Stimulated activated CD4-positive, alpha-beta T cell treated with anti-CD3 and anti-CD28 coated beads, Interleukin-4, amount 100 ng/mL, for 48 hours (primary cell): ENCODE data around the gene IMMP2L.
"Not testable (repeated sequence)": the region's sequence is repeated elsewhere in the genome, so short reads cannot be mapped to it uniquely, and the experiment has no call there.

Source experiments
- DNase-seq, 2 donors: peaks; one replicate each; pipeline ENCODE4 v3.0.0-alpha.2; 2020; ENCODE audit warnings: low read depth in 2 of 2

IMMP2L gene

GRCh38 chr7:111460695-111461094 lies 101.6 kb downstream of the IMMP2L start:
- DNase-seq: no peak

GRCh38 chr7:111459757-111460280 lies 102.5 kb downstream of the IMMP2L start:
- no peak for DNase-seq

DNA sequence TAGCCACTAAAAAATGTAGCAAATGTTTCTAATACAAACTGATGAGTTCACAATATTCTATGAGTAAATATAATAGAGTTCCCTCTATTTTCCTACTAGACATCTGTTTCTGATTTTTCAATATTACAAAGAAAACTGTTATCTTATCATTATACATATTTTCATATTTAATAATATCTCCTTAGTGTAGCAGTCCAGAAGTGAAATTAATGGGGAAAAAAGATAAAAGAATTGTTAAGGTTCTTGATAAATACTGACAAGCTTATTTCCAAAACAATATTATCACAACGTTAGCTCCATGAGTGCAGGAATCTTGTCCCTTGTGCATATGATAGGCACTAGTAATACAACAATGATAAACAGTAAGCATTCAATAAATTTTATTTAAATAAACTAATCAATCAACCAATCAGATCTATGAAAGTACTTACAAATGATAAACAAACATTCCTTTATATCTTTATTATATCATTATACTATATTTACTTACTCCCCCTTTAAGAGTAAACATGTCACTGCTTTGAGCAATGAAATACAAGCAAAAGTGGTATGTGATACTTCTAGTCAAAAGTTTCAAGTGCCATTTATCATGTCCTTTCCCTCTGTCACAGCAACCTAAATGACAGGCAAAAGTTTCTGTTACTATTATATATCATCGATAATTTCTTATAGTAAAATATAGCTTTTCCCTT lies 103.1 kb downstream of the IMMP2L start:
- no peak for DNase-seq

DNA sequence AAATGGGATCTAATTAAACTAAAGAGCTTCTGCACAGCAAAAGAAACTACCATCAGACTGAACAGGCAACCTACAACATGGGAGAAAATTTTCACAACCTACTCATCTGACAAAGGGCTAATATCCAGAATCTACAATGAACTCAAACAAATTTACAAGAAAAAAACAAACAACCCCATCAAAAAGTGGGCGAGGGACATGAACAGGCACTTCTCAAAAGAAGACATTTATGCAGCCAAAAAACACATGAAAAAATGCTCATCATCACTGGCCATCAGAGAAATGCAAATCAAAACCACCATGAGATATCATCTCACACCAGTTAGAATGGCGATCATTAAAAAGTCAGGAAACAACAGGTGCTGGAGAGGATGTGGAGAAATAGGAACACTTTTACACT lies 111.6 kb downstream of the IMMP2L start:
- DNase-seq: not testable (repeated sequence)

DNA sequence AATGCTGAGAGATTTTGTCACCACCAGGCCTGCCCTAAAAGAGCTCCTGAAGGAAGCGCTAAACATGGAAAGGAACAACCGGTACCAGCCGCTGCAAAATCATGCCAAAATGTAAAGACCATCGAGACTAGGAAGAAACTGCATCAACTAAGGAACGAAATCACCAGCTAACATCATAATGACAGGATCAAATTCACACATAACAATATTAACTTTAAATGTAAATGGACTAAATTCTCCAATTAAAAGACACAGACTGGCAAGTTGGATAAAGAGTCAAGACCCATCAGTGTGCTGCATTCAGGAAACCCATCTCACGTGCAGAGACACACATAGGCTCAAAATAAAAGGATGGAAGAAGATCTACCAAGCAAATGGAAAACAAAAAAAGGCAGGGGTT lies 114.8 kb downstream of the IMMP2L start:
- not testable (repeated sequence) for DNase-seq

DNA sequence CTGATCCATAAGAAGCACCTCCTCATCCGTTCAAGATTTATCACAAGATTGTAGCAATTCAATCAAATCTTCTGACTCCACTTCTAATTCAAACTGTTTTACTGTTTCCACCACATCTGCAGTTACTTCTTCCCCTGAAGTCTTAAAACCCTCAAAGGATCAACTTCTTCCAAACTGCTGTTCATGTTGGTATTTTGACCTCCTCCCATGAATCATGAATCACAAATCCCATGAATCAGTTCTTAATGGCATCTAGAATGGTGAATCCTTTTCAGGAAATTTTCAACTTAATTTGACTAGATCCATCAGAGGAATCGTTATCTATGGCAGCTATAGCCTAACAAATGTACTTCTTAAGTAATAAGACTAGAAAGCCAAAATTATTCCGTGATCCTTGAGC lies 122.3 kb downstream of the IMMP2L start:
- no peak for DNase-seq

DNA sequence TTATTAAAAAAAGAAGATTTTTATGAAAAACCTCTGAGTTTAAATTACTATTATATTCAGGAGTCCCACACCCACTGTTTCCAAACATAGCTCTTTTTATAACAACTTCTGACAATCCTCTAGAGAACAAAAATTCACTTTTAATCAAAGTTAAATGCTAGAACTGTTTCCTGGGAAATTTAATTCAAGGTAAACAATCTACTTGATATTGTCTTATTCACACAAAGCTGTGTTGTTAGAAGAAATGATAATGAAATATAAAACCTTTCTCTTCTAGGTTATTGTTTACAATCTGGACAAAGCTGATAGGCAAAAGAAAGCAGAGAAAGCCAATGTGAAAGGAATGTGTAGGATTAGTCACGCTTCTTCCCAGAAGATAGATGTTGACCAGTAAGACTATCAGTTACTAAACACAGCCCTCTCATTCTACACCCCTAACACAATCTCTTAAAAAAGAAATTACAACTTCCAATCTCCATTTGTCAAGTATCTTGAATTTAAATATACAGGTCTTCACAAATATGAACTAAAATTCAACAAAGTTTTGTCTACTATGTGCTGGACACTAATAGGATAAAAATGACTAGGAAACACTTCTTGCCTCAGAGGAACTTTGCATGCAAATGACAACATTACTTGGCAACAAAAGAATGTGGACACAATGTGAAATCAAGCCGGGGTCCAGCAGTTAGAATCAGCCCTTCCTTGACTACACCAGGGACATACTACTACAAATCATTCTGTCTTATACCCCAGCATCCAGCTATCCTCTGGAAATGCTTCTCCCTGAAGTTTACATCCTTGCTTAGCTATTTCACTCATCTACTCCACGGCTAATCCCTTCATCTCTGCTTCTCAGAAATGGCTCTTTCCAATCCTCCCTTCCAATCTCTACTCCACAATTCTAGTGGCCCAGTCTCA lies 123.7 kb downstream of the IMMP2L start:
- DNase-seq: no peak

- no peak for DNase-seq
Observed at GRCh38 chr7:111437736-111438135, 124.6 kb downstream of the IMMP2L start.

DNA sequence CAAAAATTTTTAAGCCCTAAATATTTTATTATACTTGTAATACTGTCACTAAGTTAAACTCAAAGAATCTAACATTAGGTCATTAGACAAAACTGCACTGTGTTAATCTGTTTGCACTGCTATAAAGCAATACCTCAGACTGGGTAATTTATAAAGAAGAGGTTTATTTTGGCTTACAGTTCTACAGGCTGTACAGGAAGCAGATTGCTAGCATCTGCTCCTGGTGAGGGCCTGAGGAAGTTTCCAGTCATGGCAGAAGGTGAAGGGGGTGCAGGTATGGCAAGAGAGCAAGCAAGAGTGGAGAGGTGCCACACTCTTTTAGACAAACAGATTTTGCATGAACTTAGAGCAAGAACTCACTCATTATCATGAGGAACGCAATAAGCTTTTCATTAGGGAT lies 125.7 kb downstream of the IMMP2L start:
- DNase-seq: no peak

GRCh38 chr7:111433426-111433825 lies 128.9 kb downstream of the IMMP2L start:
- DNase-seq: no peak

- DNase-seq: no peak
Observed at GRCh38 chr7:111429781-111430180, 132.5 kb downstream of the IMMP2L start.

DNA sequence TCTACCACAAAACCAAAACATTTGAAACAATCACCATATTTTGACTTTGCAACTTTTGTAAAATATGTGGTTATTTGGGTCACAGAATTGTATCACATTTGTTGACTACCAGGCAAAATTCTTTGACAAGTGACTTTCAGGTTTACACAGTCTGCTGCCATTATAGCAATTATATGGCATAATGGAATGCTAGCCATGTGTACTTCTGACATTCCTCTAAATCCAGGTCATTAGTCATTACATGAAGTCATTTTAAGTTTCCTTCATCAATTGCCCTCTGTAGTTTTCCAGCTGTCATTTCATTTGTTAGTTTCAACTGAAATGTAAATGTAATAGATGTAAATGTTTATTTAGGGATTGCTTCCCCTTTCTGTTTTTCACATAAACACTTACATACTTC lies 137.5 kb downstream of the IMMP2L start:
- no peak for DNase-seq

GRCh38 chr7:111414374-111414773 lies 147.9 kb downstream of the IMMP2L start:
- DNase-seq: no peak

DNA sequence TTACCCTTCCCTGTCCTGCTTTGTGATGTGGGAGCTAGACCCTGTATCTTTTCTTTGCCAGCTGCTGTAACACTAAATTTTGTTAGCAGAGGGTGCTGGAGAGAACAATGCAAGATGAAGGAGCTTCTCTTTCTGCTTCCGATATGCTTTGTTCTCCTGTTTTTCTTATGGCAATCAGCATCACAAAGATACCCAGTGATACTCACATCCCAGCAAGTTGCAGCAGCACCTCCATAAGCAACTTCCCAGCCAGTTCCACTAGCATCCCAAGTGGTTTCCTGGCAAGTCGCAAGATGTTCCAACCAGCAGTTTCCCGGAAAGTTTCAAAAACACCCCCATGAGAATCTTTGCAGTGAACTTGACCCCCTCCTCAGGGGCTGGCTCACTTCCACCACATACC lies 148.6 kb downstream of the IMMP2L start:
- no peak for DNase-seq

DNA sequence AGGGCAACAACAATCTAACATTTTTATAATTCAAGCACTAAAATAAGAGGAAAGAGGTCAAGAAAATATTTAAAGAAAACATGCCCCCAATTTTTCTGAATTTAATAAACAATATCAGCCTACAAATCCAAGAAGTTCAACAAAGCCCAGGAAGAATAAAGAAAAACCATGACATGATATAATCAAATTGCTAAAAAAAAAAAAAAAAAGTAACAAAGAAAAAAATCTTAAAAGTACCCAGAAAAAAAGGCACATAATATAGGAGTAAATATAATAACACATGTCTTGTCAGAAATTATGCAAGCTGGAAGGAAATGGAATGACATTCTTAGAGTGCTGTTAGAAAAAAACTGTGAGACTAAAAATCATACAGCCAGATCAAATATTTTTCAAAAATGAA lies 151.4 kb downstream of the IMMP2L start:
- DNase-seq: no peak

DNA sequence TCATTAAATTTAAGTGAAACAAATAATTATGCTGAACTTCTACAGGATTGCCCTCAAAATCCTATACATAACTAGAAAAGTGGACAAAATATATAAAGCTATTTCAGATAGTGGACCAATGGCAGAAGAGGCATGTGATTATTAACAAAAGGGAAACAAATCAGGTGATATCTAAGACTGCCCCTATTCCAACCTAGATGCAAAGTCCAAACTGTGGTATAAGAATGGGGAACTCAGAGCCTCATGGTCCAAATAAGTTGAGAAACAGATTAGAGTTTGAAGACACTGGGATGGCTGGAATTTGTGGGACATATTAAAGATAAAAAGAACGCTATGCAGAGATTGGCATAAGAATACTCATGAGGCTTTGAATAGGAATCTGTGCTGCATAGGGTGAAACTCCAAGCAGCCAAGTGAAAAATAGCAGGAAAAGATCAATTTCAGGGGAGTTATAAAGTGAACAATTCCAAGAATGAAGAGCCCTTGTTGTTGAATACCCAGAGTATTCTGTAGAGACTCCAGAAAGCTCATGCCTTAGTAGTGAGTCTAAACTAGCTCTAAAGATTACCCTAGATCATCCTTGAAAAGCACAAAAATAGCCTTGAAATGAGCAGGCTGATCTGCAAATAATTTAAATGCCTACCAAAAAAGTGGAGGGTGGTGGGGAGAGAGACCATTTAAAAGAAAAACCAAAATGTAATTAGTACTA lies 152.4 kb downstream of the IMMP2L start:
- DNase-seq: no peak

DNA sequence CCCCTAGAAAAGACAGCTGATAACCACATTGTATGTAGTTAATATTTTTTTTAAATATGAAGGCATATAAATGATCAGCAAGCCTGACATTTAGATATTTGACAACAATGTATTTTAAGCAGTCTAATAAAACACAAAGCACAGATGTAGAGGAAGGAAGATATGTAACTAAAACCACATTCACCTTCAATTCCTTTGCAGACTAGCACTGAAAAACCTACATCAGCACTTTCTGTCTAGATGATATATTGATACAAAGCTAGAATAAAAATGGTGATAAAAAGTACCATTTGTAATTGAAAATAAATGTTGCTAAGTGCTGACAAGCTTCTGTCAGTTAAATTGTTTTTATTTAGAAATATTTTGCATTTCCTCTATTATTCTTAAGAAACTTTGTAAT lies 153.6 kb downstream of the IMMP2L start:
- no peak for DNase-seq

DNA sequence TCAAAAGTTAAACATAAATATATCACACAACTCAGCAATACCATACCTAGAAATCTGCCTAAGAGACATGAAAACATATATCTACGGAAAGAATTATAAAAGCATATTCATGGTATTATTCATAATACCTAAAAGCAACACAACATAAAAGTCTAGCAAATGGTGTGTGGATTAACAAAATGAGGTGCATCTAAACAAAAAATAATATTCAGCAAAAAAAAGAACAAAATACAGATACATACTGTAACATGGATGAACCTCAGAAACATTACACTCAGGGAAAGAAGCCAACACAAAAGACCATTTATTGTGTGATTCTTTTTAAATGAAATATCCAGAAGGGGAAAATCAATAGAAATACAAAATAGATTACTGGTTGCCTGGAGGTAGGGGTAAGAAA lies 155.0 kb downstream of the IMMP2L start:
- no peak for DNase-seq

DNA sequence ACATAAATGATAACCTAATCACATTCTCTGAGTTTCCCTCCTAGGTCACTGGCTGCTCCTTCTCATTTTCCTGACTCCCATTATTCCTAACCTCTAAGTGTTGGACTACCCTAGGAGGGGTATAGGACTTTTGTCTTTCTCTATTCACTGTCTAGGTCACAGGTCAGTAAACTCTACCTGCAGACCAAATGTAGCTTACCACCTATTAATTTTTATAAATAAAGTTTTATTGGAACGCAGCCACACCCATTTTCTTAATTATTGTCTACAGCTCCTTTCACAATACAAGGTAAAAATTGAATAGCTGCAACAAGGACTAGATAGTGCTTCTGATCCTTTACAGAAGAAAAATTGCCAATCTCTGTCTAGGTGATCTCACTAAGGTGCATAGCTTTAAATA lies 156.7 kb downstream of the IMMP2L start:
- no peak for DNase-seq

GRCh38 chr7:111401516-111401915 lies 160.8 kb downstream of the IMMP2L start:
- DNase-seq: no peak

DNA sequence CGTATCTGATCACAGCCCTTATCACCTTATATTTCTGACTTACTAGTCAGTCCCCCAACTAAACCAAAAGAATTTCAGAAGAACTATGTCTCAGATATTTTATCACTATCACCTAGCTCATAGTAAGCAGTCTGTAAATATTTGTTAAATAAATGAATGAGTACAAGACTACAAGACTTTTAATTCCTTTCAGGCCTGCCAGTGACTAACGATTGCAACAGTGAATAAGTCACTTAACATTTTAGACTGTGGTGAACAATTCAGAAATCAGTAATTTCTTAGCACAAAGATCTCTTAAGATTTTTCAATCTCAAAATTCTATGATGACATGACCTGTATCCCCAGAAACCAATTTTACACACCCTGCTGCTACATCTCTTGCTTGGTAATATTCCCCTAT lies 162.2 kb downstream of the IMMP2L start:
- DNase-seq: no peak

DNA sequence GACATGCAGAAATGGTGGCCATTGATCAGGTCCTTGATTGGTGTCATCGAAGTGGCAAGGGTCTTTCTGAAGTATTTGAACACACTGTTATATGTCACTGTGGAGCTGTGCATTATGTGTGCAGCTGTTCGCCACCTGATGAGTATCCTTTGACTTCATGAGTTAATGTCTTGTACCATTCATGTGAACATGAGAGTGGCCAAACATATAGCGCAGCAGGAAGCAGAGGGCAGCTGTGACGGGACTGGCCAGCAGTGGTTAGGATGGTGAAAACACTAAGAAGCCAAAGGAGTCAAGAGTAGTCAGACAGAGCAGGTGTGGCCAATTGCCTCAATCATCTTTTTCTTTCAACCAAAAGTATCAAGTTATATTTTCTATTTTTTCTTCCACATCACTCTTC lies 167.4 kb downstream of the IMMP2L start:
- DNase-seq: no peak
